Activated naive CD4-positive, alpha-beta T cell treated with anti-CD3 and anti-CD28 coated beads, Interleukin-2, amount 50 U/mL, for 24 hours (primary cell): ENCODE results near the gene USP17L27.
"Not testable (repeated sequence)": the region's sequence is repeated elsewhere in the genome, so short reads cannot be mapped to it uniquely, and the experiment has no call there.

ENCODE experiments used
- H3K27ac Mint-ChIP-seq: one replicate; pipeline ENCODE4 v1.8.0; 2021; ENCODE audit warnings: mild to moderate bottlenecking, mixed read lengths
- H3K27me3 Mint-ChIP-seq: one replicate; pipeline ENCODE4 v1.8.0; 2021; ENCODE audit warnings: mixed read lengths
- H3K36me3 Mint-ChIP-seq: one replicate; pipeline ENCODE4 v1.8.0; 2021; ENCODE audit warnings: mixed read lengths
- H3K4me1 Mint-ChIP-seq: one replicate; pipeline ENCODE4 v1.8.0; 2021; ENCODE audit warnings: mixed read lengths
- H3K4me3 Mint-ChIP-seq: one replicate; pipeline ENCODE4 v1.8.0; 2021; ENCODE audit warnings: mild to moderate bottlenecking, mixed read lengths
- H3K9me3 Mint-ChIP-seq: one replicate; pipeline ENCODE4 v1.8.0; 2021; ENCODE audit warnings: mixed read lengths

USP17L27 gene

GRCh38 chr4:9343848-9344247 lies at the start of gene USP17L27:
Gene USP17L27, plus strand, starts transcription at chr4:9344148. Its CDS starts 0 bp downstream, at chr4:9344148.
- not testable (repeated sequence) for H3K27ac Mint-ChIP-seq, H3K36me3 Mint-ChIP-seq, H3K27me3 Mint-ChIP-seq, H3K4me3 Mint-ChIP-seq, H3K9me3 Mint-ChIP-seq, H3K4me1 Mint-ChIP-seq

- not testable (repeated sequence) for H3K27ac Mint-ChIP-seq, H3K4me1 Mint-ChIP-seq, H3K4me3 Mint-ChIP-seq, H3K9me3 Mint-ChIP-seq, H3K27me3 Mint-ChIP-seq, H3K36me3 Mint-ChIP-seq
Measured at GRCh38 chr4:9324191-9324590, 19.8 kb upstream of the USP17L27 start.

- H3K36me3 Mint-ChIP-seq, H3K9me3 Mint-ChIP-seq: not testable (repeated sequence)
Measured at GRCh38 chr4:9324865-9325264, 19.1 kb upstream of the USP17L27 start, which contains the start of gene USP17L24. Gene USP17L24, plus strand, starts transcription at chr4:9325165. Its CDS starts 0 bp downstream, at chr4:9325165.

GRCh38 chr4:9329611-9330010 lies 14.3 kb upstream of the USP17L27 start, which contains the start of gene USP17L25:
Gene USP17L25, plus strand, starts transcription at chr4:9329911. Its CDS starts 0 bp downstream, at chr4:9329911.
- H3K4me3 Mint-ChIP-seq, H3K27me3 Mint-ChIP-seq, H3K27ac Mint-ChIP-seq, H3K36me3 Mint-ChIP-seq, H3K9me3 Mint-ChIP-seq, H3K4me1 Mint-ChIP-seq: not testable (repeated sequence)

More at GRCh38 chr4:9324865-9325264, 19.1 kb upstream of the USP17L27 start, which contains the start of gene USP17L24:
- H3K4me1 Mint-ChIP-seq, H3K27me3 Mint-ChIP-seq, H3K4me3 Mint-ChIP-seq, H3K27ac Mint-ChIP-seq: not testable (repeated sequence)

GRCh38 chr4:9334358-9334757 lies 9.6 kb upstream of the USP17L27 start, which contains the start of gene USP17L26:
Gene USP17L26, plus strand, starts transcription at chr4:9334658. Its CDS starts 0 bp downstream, at chr4:9334658.
- H3K27me3 Mint-ChIP-seq, H3K4me1 Mint-ChIP-seq, H3K4me3 Mint-ChIP-seq, H3K9me3 Mint-ChIP-seq, H3K36me3 Mint-ChIP-seq, H3K27ac Mint-ChIP-seq: not testable (repeated sequence)

GRCh38 chr4:9339103-9339502 lies 4.8 kb upstream of the USP17L27 start, which contains the start of gene USP17L5:
Gene USP17L5, plus strand, starts transcription at chr4:9339403. Its CDS starts 0 bp downstream, at chr4:9339403.
- H3K36me3 Mint-ChIP-seq, H3K4me3 Mint-ChIP-seq, H3K27ac Mint-ChIP-seq, H3K27me3 Mint-ChIP-seq, H3K9me3 Mint-ChIP-seq, H3K4me1 Mint-ChIP-seq: not testable (repeated sequence)

- H3K4me3 Mint-ChIP-seq, H3K36me3 Mint-ChIP-seq, H3K4me1 Mint-ChIP-seq, H3K27ac Mint-ChIP-seq, H3K9me3 Mint-ChIP-seq, H3K27me3 Mint-ChIP-seq: not testable (repeated sequence)
Measured at GRCh38 chr4:9348593-9348992, 4.6 kb downstream of the USP17L27 start, which contains the start of gene USP17L28. Gene USP17L28, plus strand, starts transcription at chr4:9348893. Its CDS starts 0 bp downstream, at chr4:9348893.

- not testable (repeated sequence) for H3K9me3 Mint-ChIP-seq, H3K4me3 Mint-ChIP-seq, H3K27me3 Mint-ChIP-seq, H3K27ac Mint-ChIP-seq, H3K36me3 Mint-ChIP-seq, H3K4me1 Mint-ChIP-seq
Measured at GRCh38 chr4:9350866-9351265, 6.9 kb downstream of the USP17L27 start.

- not testable (repeated sequence) for H3K36me3 Mint-ChIP-seq, H3K9me3 Mint-ChIP-seq, H3K27ac Mint-ChIP-seq, H3K27me3 Mint-ChIP-seq, H3K4me3 Mint-ChIP-seq, H3K4me1 Mint-ChIP-seq
Measured at GRCh38 chr4:9353338-9353737, 9.4 kb downstream of the USP17L27 start, which contains the start of gene USP17L29. Gene USP17L29, plus strand, starts transcription at chr4:9353638. Its CDS starts 0 bp downstream, at chr4:9353638.

GRCh38 chr4:9362829-9363228 lies 18.9 kb downstream of the USP17L27 start, which contains the start of gene USP17L30:
Gene USP17L30, plus strand, starts transcription at chr4:9363129. Its CDS starts 0 bp downstream, at chr4:9363129.
- H3K4me1 Mint-ChIP-seq, H3K36me3 Mint-ChIP-seq, H3K27ac Mint-ChIP-seq, H3K27me3 Mint-ChIP-seq, H3K4me3 Mint-ChIP-seq, H3K9me3 Mint-ChIP-seq: not testable (repeated sequence)

GRCh38 chr4:9379881-9380280 lies 35.9 kb downstream of the USP17L27 start:
- not testable (repeated sequence) for H3K9me3 Mint-ChIP-seq, H3K27ac Mint-ChIP-seq, H3K4me1 Mint-ChIP-seq, H3K27me3 Mint-ChIP-seq, H3K36me3 Mint-ChIP-seq
- H3K4me3 Mint-ChIP-seq = peak overlapping the region; percentile 11

- not testable (repeated sequence) for H3K9me3 Mint-ChIP-seq, H3K27ac Mint-ChIP-seq, H3K36me3 Mint-ChIP-seq, H3K4me1 Mint-ChIP-seq, H3K27me3 Mint-ChIP-seq
- peak overlapping the region; percentile 57 for H3K4me3 Mint-ChIP-seq
Measured at GRCh38 chr4:9381012-9381534, 37.1 kb downstream of the USP17L27 start.

GRCh38 chr4:9384126-9384525 lies 40.2 kb downstream of the USP17L27 start:
- Mint-ChIP-seq H3K27me3 (no peaks in the 10 kb centered on the region), H3K4me1 (peaks cover 3% of the 10 kb centered on the region), H3K9me3 (no peaks in the 10 kb centered on the region), H3K27ac (no peak overlapping the region), H3K4me3 (no peak overlapping the region), H3K36me3 (no peaks in the 10 kb centered on the region)

- not testable (repeated sequence) for H3K4me3 Mint-ChIP-seq, H3K36me3 Mint-ChIP-seq, H3K4me1 Mint-ChIP-seq, H3K27me3 Mint-ChIP-seq, H3K27ac Mint-ChIP-seq, H3K9me3 Mint-ChIP-seq
Measured at GRCh38 chr4:9389001-9389400, 45.1 kb downstream of the USP17L27 start.
